HT-29 (cell line): ENCODE measurements around the gene OSM. TPM values are rescaled to one million over a fixed set of nuclear protein-coding genes. Genes with fewer than 3 reads are reported as not detected.

ENCODE experiments used
- DNase-seq: peaks from one replicate; pipeline ENCODE4 v3.0.0-alpha.2; 2015; ENCODE audit warnings: low spot score
- total RNA-seq: library from RNA; depleted of rRNA; stranded (reverse); fragments of >200 nt; shearing (Covaris generic); gene quantifications from 2 replicates; pipeline ENCODE4 v1.2.3, GENCODE V29; 2014

The OSM gene
- total RNA-seq, 1 experiment from 2014 or later, result not detected

DNA sequence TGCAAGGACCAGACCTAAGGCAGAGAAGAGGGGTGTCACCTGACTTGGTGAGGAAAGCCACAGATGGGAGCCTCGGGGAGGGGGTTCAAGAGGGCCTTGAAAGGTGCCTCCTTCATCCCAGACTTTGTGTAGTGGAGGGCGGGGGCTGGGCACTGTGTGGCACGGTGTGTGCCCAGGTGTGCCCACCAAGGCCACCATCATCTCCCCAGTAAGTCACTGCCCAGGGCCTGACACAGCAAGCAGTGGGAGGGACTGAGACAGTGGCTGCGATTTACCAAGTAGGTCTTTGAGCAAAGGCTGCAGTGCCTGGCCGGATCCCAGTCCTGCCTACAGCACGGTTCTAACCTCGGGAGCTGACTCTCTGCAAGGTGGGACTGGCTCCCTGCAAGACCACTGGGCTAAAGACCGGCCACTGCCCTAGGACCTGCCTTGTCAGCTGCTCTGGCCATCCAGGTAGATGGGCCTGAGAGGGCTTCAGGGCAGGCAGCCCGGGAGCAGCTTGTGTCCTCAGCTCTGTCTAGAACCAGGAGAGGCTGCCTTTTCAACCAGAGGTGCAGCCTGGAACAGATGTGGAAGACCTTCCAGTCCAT is 1.4 kb downstream of the OSM start:
- no peak for DNase-seq

DNA sequence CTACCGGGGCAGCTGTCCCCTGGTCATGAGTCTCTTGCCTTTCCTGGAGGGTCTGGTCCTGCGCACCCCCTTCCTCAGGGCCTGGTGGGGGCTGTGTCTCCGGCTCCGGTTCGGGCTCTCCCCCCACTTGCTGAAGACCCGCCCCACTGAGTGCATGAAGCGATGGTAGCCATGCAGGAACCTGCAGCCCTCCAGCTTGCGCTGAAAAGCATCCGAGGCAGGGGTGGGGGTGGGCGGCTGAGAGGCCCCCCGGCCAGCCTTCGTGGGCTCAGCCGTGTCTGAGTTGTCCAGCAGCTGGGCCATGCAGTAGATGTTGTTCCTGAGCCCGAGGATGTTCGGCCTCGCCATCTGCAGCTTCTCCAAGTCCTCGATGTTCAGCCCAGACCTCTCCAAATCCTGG is 2.8 kb downstream of the OSM start:
- no peak for DNase-seq

DNA sequence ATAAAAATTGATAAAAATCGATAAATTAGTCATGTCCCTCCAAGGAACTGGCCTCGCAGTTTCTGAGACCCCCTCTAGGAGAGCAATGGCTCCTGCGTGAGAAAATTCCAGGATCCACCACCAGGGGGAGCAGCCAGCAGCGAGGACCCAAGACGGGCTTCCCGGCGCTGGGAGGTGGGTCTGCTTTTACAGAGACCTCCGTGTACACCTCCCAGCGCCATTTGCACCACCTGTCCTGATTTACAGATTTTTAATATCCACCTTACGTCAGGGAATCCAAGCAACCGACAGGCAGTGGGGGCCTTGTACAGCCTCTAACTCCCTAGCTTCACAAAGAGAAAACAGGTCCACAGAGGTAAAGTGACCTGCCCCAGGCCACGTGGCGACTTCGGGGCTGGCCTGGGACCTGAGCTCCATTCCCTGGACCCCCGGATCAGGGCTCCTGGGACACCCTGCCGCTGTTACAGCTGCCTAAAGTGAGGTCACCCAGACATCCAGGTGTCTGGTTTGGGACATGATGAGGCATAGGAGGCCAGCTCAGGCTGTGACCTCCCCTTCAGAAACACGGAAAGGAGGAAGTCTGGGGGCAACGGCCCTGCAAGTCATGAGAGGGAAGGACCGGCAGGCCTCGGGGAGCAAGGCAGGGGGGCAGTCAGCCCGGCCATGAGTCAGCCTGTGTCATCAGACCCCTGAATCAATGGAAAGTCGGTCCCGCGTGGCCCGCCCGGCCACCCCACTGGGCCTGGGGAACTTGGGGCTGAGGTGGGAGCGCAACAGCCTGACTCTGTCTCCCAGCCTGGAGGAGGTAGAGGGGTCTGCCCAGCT is 3.5 kb downstream of the OSM start:
- peak; percentile 58 for DNase-seq

DNA sequence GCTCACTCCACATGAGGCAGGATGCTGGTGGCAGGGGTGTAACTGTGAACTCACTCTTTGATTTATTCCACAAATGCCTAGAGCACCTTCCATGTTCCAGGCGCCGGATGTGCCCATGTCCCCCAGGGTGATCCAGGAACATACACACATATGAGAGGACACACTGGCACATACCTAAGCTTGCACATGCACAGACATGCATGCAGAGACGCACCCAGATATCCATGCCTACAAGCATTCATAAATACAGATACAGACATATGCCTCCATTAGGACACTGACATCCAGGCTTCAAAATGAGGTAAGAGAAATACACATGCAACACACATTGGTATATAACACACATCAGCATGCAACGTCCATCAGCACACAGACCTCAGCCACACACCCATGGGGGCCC is 4.5 kb downstream of the OSM start:
- DNase-seq, result no peak

DNA sequence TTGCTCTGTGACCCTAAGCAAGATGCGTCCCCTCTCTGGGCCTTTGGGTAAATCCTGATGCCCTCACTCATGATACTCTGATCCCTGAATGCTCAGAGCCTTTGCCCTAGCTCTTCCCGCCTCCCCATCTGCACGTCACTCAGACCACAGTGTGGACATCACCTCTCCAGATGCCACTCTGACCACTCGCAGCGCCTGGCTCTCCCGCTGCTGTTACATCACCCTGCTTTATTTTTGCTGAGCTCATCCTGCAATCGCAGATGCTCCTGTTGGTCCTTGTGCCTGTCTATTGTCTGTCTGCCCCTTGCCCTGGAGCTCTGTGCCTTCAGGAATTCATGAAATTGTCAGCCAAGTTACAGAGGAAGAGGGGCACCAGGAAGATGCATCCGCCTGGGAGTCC is 5.5 kb downstream of the OSM start:
- no peak for DNase-seq

DNA sequence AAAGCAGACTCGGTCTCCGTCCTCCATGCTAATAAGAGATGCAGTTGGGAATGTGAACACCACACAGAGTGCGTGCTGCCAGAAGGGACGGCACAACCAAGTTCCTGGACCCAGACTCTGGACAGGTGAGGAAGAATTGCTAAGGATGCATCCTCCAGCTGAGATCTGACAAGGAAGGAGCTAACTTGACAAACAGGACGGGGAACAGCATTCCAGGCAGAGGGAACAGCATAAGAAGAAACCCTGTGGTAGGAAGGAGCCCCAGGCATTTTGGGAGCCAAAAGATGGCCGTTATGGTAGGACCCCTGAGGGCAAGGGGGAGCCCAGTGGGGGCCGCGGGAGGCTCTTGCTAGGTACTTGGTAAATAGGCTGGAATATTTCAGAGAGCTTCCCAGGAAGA is 6.0 kb downstream of the OSM start:
- no peak for DNase-seq

DNA sequence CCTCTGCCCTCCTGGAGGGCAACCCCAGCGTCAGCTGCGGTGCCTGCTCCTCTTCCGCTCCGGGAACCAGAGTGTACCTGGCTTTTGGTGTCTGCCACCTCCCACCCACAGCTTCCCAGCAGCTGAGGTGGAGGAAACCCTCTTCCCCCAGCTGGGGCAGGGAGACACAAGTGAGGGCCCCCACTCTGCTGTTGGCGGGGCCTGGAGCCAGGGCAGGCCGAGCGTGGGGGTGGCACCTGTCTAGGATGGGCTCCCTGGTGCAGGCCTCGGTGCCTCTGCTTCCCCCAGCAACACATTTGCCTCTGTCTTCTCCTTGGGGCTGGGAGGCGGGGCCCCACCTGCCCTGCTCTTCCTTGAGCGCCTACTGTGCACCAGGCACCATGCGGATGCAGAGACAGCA is 6.4 kb downstream of the OSM start:
- DNase-seq, result no peak

DNA sequence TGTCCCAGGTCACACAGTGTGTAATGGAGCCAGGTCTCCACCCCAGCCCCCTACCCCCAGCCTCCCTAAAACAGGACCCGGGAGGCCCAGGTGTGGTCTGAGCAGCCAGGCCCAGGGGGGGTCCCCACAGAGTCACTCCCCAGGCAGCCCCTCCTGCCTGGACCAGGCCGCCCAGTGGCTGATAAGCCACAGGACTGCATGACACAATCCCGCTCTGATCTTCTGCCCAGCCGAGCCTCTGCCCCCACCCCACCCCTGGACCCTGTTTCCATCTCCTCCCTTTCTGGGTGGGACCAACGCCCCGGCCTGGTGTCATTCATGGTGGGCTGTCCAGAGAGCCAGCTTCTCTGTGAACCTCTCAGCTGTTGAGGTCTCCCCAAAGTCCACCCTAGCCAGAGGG is 12.3 kb downstream of the OSM start:
- no peak for DNase-seq

DNA sequence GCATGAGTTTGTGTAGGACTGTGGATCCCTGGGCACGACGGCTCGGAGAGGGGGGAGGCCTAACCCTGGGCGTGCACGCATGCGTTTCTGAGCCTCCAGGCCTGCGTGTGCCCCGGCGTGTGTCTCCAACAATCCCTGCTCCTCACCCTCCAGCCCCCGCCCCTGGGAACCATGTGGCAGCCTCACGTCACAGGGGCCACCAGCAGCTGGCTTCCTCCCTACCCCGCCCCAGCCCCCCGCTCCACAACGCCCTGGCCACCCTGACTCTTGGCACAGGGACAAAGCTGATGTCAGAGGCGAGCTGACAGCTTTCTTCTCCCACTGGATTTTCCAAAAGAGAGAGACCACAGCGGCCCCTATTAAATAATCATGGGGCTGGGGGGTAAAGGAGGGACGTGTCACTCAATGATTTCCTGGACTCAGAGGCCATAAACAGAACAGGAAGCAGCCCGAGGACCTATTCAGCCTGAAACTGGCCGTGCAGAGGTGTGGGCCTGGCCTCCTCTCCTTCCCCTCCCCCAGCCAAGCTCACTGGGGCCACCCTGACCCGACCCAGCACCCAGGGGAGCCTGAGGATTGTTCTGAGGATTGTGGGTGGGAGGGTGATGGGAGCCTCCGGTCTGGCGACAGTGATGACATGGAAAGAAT is 13.3 kb downstream of the OSM start:
- peak; percentile 47 for DNase-seq

DNA sequence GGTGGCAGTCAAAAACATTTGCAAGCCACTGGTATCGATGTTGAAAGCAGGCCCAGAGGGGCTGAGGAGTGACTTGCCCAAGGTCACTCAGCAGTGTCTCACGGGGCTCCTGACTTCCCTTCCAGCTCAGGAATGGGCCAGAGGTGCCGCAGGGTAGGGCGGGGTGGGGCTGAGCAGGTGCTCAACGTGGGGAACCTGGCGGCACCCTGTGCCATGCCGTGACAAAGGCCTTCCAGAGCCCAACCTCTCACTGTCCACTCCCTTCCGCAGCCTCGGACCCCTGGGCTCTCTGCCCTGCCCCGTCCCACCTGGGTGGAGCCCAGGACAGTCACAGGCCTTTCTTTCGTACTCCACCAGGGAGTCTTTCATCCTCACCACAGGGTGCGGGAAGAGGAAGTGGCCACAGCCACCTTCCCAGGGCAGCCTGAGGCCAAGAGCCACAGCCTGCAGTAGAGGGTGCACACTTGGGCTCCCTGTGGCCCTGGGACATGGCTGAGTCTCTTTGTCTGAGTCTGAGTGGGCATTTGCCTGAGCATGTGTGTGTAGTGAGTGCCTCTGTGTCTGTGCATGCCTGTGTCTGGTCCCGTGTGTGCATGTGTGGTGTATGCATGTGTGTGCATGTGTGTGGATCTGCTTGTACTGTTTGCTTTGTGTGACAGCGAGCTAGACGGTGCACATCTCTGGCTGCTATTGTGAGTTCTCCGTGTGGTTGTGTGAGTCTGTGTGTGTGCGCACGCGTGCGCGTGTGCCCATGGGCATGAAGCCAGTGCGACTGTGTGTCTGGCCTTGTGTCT is 14.0 kb downstream of the OSM start:
- peak; percentile 74 for DNase-seq

DNA sequence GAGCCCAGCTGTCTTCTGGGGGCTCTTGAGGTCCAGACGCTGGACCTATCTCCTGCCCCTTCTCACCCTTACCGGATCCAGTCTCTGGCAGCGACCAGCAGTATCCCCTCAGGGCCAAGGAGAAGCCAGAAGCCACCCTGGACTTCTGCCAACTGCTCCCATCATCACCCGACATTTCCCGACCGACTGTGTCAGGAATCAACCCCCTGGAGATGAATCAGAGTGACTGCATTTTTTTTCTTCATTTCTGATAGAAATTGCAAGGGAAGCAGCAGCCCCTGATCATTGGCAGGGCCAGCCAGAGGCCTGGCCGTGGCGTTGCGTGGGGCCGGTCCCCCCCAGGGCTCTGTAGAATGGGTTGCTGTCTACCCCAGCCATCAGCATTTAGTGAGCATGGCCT is 14.9 kb downstream of the OSM start:
- DNase-seq, result no peak

DNA sequence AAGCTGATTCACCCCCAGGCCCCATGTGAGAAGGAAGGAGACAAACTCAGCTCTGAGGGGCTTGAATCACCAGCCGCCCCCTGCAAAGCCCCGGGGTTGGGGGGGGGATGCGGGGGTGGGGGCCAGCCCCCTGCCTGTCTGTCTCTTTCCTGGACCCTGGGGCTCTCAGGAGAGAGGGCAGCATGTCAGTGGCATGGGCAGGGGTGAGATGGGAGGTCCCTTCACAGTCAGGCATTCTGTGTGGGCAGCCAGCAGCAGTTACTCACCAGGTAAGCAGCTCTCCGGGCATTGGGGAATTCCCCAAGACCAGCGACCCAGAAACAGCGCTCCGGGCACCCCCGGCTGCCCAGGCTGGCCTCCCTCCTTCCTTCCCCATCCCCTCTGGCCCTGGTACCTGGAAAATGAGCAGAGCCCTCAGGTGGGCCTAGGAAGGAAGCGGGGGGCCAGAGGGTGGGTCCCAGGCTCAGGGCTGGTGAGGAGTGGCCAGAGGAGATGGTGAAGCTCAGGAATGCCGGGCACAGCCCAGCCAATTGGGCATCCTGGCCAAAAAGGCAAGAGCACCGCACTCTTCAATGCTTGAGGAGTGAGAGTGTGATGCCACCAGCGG is 15.9 kb downstream of the OSM start:
- peak; percentile 56 for DNase-seq

DNA sequence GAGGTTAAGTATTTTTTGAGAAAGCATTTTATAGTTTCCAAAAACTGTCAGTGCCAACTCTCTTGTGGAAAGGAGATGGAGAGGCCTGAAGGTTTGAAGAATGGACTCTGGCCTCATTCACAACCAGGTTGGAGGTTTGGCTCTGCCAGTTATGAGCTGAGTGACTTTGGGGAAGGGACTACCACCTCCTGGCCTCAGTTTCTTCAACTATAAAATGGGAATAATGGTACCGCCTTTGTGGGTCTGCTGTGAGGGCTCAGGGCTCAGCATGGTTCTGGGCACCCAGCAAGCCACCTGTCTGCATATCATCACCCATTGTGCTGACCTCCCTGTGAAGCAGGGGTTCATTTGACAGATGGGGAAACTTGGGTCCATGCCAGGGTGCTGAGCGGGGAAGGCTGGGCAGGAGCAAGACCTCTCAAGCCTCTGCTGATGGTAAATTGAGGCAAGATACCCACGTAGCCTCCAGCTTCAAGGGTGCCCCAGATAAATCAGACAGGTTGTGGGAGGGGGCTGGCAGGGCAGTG is 16.5 kb downstream of the OSM start:
- DNase-seq, result no peak

DNA sequence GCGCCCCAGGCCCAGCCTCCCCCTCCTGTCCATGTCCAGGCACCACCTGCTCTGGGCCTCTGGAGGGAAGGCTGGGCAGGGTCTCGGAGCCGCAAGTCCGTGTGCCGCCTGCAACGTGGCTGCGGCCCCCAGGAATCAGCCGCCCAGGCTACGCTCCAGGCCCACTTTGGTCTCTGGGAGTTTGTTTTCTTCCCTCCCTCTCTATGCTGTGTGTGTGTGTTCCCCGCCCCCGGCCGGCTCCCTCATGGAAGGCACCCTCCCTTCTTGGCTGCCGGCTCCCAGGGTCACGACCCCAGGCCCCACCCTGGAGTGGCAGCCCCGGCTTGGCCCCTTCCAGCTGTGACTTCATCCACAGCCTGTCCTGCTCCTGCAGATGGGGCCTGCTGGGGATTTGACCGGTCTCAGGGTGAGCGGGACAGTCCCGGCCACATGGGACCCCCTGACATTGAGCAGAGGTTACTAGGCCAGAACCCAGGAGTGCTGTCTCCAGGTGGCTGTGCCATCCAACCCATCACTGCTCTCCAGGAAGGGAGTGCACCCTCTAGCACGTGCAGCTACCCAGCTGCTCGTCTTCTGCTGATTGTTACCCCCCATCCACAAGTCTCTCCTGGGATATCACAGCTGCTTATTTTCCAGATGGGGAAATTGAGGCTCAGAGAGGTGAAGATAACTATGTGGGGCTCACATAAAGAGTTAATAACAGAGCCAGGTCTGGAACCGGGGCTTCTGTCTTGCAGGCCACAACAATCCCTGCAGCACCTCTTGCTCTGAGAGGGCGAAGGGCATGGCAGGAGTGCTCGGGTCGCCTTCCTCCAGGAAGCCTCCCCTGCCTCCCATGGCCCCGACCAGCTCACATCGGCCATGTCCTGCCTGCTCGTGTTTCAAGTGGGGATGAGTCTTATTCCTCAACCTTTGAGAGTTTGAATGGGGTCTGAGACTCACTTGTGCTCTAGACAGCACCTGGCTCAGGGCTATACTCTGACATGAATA is 17.3 kb downstream of the OSM start:
- DNase-seq, result peak; percentile 35

DNA sequence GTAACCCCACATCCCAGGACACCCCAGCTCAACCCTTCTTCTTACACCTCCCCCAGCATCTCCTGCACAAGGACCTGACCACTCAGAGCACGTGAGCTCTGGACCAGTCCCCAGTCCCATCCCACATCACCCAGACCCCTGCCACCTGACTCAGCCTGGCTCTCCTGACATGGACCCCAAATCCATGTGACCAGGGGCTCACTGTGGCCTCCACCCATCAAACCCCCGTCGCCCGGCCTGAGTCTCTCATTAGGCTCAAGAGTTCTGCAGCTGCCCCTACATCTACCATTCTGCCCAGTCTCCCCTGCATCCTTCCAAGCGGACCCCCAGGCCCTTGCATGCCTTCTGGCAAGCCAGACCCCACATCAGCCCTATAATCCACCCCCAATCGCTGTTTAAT is 18.2 kb downstream of the OSM start:
- DNase-seq, result no peak

DNA sequence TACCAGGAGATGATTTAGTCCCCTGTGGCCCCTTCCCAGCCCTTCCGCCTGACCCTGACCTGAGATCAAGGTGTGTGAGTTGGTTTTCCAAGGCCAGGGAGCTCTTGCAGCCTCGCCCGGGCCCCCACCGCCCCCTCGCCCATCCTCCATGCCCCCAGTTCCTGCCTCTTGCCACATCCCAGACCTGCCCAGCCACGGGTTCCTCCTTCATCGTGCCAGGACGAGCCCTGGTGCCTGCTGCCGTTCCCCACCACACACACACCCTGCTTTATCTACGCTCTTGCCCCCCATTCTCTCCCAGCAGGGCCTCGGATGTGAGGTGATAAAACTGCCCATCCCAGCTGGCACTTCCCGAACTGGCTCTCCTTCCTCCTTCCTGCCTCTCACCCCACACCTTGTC is 18.7 kb downstream of the OSM start:
- no peak for DNase-seq

DNA sequence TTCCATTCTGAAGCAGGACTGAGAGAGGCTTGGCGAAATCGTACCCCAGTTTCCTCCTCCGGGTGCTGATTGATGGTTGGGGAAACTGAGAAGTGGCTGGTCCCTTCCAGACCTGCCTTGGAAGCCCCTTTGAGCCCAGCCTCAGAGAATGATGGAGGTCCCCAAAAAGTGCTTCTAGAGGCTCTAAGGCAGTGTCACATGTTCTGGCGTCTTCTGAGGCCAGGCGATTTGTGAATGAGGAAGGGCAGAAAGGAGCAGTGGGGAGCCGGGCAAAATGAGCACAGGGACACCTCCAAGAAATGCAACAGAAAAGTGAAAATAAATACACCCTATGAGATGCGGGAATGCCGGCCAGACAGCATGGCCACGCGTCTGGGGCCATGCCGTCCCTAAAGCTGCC is 19.1 kb downstream of the OSM start:
- no peak for DNase-seq

DNA sequence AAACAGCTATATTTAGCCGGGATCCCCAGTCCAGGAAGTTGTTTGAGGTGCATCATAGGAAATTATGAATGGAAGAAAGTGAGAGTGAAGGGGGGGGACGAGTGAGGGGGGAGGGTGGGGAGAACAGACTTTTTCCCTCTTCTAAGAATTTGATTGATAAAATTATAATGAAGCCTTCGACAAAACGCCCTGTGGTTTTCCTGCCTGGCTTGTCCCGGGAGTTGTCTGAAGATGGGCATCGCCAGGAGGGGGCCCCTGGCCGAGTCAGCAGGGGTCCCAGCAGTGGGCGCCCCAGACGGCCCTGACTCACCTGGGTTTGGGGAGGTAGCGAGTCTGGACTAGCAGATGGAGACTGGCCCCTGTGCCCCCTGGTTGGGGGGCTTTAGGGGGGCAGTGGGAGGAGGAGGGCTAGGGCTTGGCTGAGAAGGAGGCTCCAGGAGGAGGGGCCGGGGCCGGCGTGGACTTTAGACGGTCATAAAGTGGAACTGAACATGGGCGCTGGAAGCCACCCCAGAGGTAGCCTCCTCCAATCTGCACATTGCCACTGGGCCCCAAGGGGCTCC is 19.8 kb downstream of the OSM start:
- peak; percentile 61 for DNase-seq

DNA sequence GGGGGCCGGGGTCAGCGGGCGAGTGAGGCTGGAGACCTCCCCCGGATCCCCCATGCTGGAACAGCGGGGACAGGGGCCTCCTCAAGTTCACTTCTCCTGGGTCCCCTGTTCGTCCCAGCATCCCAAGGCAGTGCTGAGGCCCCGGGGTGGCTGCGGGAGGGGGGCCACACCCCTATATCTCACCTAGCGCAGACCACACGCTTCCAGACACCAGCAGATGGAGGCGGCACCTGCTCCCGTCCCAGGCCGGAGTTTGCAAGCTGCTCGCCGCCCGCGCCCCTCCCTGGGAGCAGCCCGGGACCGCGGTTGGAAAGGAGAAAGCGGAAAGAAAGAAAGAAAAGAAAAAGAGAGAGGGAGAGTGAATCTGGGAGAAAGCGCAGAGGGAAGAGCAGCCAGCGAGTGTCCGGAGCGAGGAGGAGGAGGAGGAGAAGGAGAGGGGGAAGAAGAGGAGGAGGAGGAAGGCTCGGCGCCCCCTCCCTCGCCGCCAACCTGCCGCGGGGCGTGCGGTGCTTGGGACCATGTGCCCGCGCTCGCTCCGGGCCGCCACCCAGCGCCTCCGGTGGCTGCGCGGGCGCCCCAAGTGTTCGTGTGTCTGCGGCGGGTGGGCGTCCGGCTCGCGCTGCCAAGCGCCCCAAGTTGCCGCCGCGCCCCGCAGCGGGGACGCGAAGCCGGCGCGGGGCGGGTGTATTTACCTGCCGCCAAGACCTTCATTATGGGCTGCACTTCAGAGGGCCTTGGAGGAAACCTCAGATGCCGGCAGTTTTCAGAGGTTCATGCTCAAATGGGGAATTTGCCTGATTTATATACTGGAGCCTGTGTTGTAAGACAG is 20.5 kb downstream of the OSM start, which contains the start of gene LIF:
TSS of gene LIF (minus strand) at position 775 of the 829 bp plus-strand sequence. CDS start at position 711, 64 bp downstream.
- DNase-seq, result peak; percentile 55
